AG04450 (cell line): Measurements from ENCODE around the gene CHCHD3. TPM values are rescaled to one million over a fixed set of nuclear protein-coding genes. Genes with fewer than 3 reads are reported as not detected.

Experiments
- CTCF ChIA-PET: fragments of 300-600, 350-600 bp; formaldehyde crosslinking; extraction: SDS; loops from one replicate; lab custom pipeline; 2022; ENCODE audit warnings: antibody characterized with exemption, inconsistent platforms; lab: Charles Lee
- POLR2A ChIA-PET: fragments of 350-600 bp; formaldehyde crosslinking; extraction: SDS; loops from one replicate; lab custom pipeline; 2021; ENCODE audit warnings: antibody characterized with exemption, inconsistent platforms; lab: Yijun Ruan, JAX
- DNase-seq: peaks from one replicate; pipeline ENCODE4 v3.0.0-alpha.2; 2011; ENCODE audit warnings: low read depth, low spot score
- H3K27ac ChIP-seq: one replicate; pipeline ENCODE4 v1.5.1; 2012; ENCODE audit warnings: low read depth, low read length, control low read depth
- H3K27me3 ChIP-seq: one replicate; pipeline ENCODE4 v1.6.0; 2012; ENCODE audit warnings: low read length; ENCODE audit not compliant: control insufficient read depth, insufficient read depth
- H3K4me3 ChIP-seq: 2 replicates; pipeline ENCODE4 v1.5.1; 2011; ENCODE audit warnings: mild to moderate bottlenecking, low read depth, low read length, control low read depth
- H3K9me3 ChIP-seq: 2 replicates; pipeline ENCODE4 v1.5.1; 2012; ENCODE audit warnings: low read length; ENCODE audit not compliant: control insufficient read depth, insufficient read depth
- CTCF ChIP-seq: IDR thresholded peaks from 2 replicates; pipeline ENCODE4 v1.5.1; 2011; ENCODE audit warnings: low read depth, low read length, control low read depth, inconsistent platforms
- polyA plus RNA-seq: library from polyadenylated mRNA; depleted of rRNA; stranded (reverse); fragments of >200 nt; gene quantifications from 2 replicates; pipeline ENCODE4 v1.2.3, GENCODE V29; 2011

CHCHD3 gene
- polyA plus RNA-seq, 1 experiment: 77.8 TPM

- Histone ChIP-seq H3K9me3 (no peaks in the 10 kb centered on the region), H3K4me3 (no peak overlapping the region), H3K27ac (no peak overlapping the region), H3K27me3 (no peaks in the 10 kb centered on the region)
- CTCF ChIA-PET: interaction anchor here (0.7 kb wide), 1 partner anchor 340 kb away, joined by 6 read pairs; no protein-coding TSS in a partner anchor
- no peak for TF ChIP-seq CTCF
- DNase-seq: no peak
- POLR2A ChIA-PET: no interaction called here
Observed at GRCh38 chr7:132996581-132997242, 85.2 kb downstream of the CHCHD3 start.

GRCh38 chr7:132993377-132994013 lies 88.4 kb downstream of the CHCHD3 start:
- ChIA-PET POLR2A (no interaction called here), CTCF (interaction anchor here (0.6 to 1.4 kb wide), 2 partner anchors 441 to 861 kb away, joined by 3 read pairs; no protein-coding TSS in a partner anchor)
- no peak overlapping the region for H3K4me3 ChIP-seq
- TF ChIP-seq CTCF: no peak
- no peaks in the 10 kb centered on the region for H3K27me3 ChIP-seq
- no peaks in the 10 kb centered on the region for H3K9me3 ChIP-seq
- H3K27ac ChIP-seq: no peak overlapping the region
- no peak for DNase-seq

GRCh38 chr7:132991615-132992587 lies 90.0 kb downstream of the CHCHD3 start:
- no peaks in the 10 kb centered on the region for H3K27me3 ChIP-seq
- H3K27ac ChIP-seq: no peak overlapping the region
- H3K9me3 ChIP-seq: no peaks in the 10 kb centered on the region
- H3K4me3 ChIP-seq: no peak overlapping the region
- TF ChIP-seq CTCF: no peak
- CTCF ChIA-PET: interaction anchor here (1.1 to 1.9 kb wide), 2 partner anchors 353 to 442 kb away, joined by 3 to 6 read pairs; no protein-coding TSS in a partner anchor
- POLR2A ChIA-PET: no interaction called here
- no peak for DNase-seq

- H3K27ac ChIP-seq: no peak overlapping the region
- H3K9me3 ChIP-seq: no peaks in the 10 kb centered on the region; the same call in 1 of the 2 replicates
- ChIA-PET POLR2A (no interaction called here), CTCF (no interaction called here)
- DNase-seq: no peak
- TF ChIP-seq CTCF: no peak
- H3K27me3 ChIP-seq: no peaks in the 10 kb centered on the region
- no peak overlapping the region for H3K4me3 ChIP-seq
Observed at GRCh38 chr7:132988117-132988516, 93.8 kb downstream of the CHCHD3 start.
